GM23248 (cell line): ENCODE data around the gene RPL3. TPM values are rescaled to one million over a fixed set of nuclear protein-coding genes. Genes with fewer than 3 reads are reported as not detected.

Source experiments
- DNase-seq: peaks from one replicate; pipeline ENCODE4 v3.0.0-alpha.2; 2015
- H2AFZ ChIP-seq: fragments of 200-600 bp; sonication (generic); 2 replicates; pipeline ENCODE4 v1.6.1; 2016; ENCODE audit warnings: antibody characterized with exemption
- H3F3A ChIP-seq: fragments of 200-600 bp; sonication (generic); 2 replicates; pipeline ENCODE4 v1.6.1; 2016; ENCODE audit warnings: mild to moderate bottlenecking, antibody characterized with exemption, mixed run types; ENCODE audit not compliant: insufficient read depth
- H3K27ac ChIP-seq: fragments of 200-600 bp; sonication (generic); 2 replicates; pipeline ENCODE4 v1.5.1; 2016; ENCODE audit warnings: mild to moderate bottlenecking
- H3K27me3 ChIP-seq: fragments of 200-600 bp; sonication (generic); replicated peaks from 2 replicates; pipeline ENCODE4 v1.6.1; 2016; ENCODE audit warnings: mild to moderate bottlenecking; ENCODE audit not compliant: insufficient read depth
- H3K36me3 ChIP-seq: fragments of 200-600 bp; sonication (generic); 2 replicates; pipeline ENCODE4 v1.6.1; 2016; ENCODE audit warnings: low read depth, mild to moderate bottlenecking
- H3K4me1 ChIP-seq: fragments of 200-600 bp; sonication (generic); 2 replicates; pipeline ENCODE4 v1.6.1; 2016; ENCODE audit warnings: mild to moderate bottlenecking; ENCODE audit not compliant: insufficient read depth
- H3K4me2 ChIP-seq: fragments of 200-600 bp; sonication (generic); one replicate; pipeline ENCODE4 v1.6.1; 2016; ENCODE audit warnings: mild to moderate bottlenecking; ENCODE audit not compliant: unreplicated experiment
- H3K4me3 ChIP-seq: fragments of 200-600 bp; sonication (generic); 2 replicates; pipeline ENCODE4 v1.5.1; 2016; ENCODE audit warnings: mild to moderate bottlenecking
- H3K79me2 ChIP-seq: fragments of 200-600 bp; sonication (generic); 2 replicates; pipeline ENCODE4 v1.6.1; 2016; ENCODE audit warnings: mild to moderate bottlenecking; ENCODE audit not compliant: insufficient read depth
- H3K9ac ChIP-seq: fragments of 200-600 bp; sonication (generic); 2 replicates; pipeline ENCODE4 v1.6.1; 2016; ENCODE audit warnings: mild to moderate bottlenecking
- H3K9me2 ChIP-seq: fragments of 200-600 bp; sonication (generic); 2 replicates; pipeline ENCODE4 v1.6.1; 2016; ENCODE audit warnings: mixed run types, mild to moderate bottlenecking, moderate library complexity; ENCODE audit not compliant: insufficient read depth
- H3K9me3 ChIP-seq: fragments of 200-600 bp; sonication (generic); one replicate; pipeline ENCODE4 v1.6.1; 2017; ENCODE audit warnings: low read depth
- H4K20me1 ChIP-seq: fragments of 200-600 bp; sonication (generic); 2 replicates; pipeline ENCODE4 v1.6.0; 2016; ENCODE audit not compliant: insufficient read depth
- EZH2 ChIP-seq: fragments of 200-600 bp; sonication (generic); IDR thresholded peaks from 2 replicates; pipeline ENCODE4 v1.6.1; 2018; ENCODE audit warnings: antibody characterized with exemption, mild to moderate bottlenecking; ENCODE audit not compliant: insufficient read depth, poor library complexity, severe bottlenecking
- EZH2phosphoT487 ChIP-seq: fragments of 200-600 bp; sonication (generic); IDR thresholded peaks from 2 replicates; pipeline ENCODE4 v1.6.1; 2018; ENCODE audit warnings: antibody characterized with exemption, moderate library complexity, mild to moderate bottlenecking, low read depth; ENCODE audit not compliant: insufficient read depth
- WGBS, 2 experiments: methylation state at CpG; one replicate each; pipeline ENCODE4 v1.1.6; 2015 to 2017; ENCODE audit warnings: low lambda C conversion rate in 2 of 2, low coverage in 1 of 2; ENCODE audit errors: missing lambda C conversion rate in 2 of 2; 5-methylcytosine and 5-hydroxymethylcytosine counted together
- in situ Hi-C: fragments of 300-500 bp; cut with MboI; formaldehyde crosslinking; loops from 2 replicates; pipeline ENCODE4 v1.15.0; 2020
- polyA plus RNA-seq: library from polyadenylated mRNA; unstranded; fragments of >200 nt; fragmentation: Nextera tagmentation; extraction: Ambion mirVana; gene quantifications from 2 replicates; pipeline ENCODE4 v1.2.1, GENCODE V29; 2016
- total RNA-seq: library from RNA; depleted of rRNA; stranded (reverse); fragments of >200 nt; shearing (Covaris generic); gene quantifications from 2 replicates; pipeline ENCODE4 v1.2.3, GENCODE V29; 2014

The RPL3 gene
- total and polyA plus RNA-seq, 2 experiments from 2014 or later: 920 to 2,353 TPM

DNA sequence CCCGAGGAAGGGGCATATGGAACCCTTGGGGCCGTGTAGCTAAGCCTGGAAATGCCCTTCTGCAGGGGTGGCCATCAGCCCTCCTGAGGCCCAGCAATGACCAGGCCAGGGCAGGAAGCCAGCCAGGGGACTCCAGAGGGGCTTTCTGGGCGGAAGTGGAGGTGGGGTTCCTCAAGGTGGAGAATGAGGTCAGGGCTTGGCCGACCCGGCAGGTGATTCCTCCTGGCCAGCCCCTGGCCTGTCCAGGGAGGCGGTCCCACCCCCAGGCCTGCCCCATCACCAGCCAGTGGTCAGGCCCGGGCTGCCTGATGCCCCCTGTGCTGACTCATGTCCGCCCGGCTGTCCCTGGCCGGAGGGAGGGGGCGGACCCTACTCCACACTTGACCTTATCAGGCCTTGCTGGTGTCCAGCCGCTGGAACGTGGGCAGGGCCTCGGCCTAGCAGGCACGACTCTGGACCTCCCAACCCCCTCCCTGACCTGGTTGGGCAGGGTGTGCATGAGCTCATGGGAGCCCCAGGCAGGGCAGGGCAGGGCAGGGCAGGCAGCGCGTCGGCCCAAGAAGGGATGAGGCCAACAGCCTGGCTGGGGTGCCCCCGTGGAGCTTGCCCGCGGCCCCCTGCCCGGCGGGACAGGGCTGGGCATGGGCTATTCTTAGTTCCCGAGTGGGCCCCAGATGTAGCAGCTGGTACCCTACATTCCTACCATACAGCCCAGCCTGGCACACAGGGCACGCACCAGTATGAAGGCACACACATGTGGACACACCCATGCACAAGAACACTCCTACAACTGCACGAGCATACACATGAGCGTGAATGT is 35.9 kb downstream of the RPL3 start:
- H3K4me2 ChIP-seq: no peak overlapping the region
- 87 to 89% methylated on average over 23 of the region's 27 CpGs for WGBS, 2 experiments
- H2AFZ ChIP-seq: no peak overlapping the region

GRCh38 chr22:39282645-39283321 is 36.6 kb downstream of the RPL3 start:
- Histone ChIP-seq H3K4me3 (no peak overlapping the region), H3K4me2 (no peak overlapping the region), H3K27ac (no peak overlapping the region), H3F3A (no peaks in the 10 kb centered on the region), H3K9me2 (no peaks in the 10 kb centered on the region), H4K20me1 (no peaks in the 10 kb centered on the region), H3K9ac (no peak overlapping the region), H3K27me3 (no peaks in the 10 kb centered on the region), H3K4me1 (peaks cover 10% of the 10 kb centered on the region; the same call in 1 of the 2 replicates), H3K9me3 (no peaks in the 10 kb centered on the region), H3K79me2 (no peaks in the 10 kb centered on the region), H2AFZ (no peak overlapping the region), H3K36me3 (no peaks in the 10 kb centered on the region)
- no peak for TF ChIP-seq EZH2
- no peak for TF ChIP-seq EZH2phosphoT487
- no peak for DNase-seq
- in situ Hi-C loops: no loop called here
- 84 to 87% methylated on average over 9 of the region's 9 CpGs for WGBS, 2 experiments

More for the DNA sequence above, 35.9 kb downstream of the RPL3 start:
- Histone ChIP-seq H3K9ac (no peak overlapping the region), H3K79me2 (no peaks in the 10 kb centered on the region), H3K9me3 (no peaks in the 10 kb centered on the region), H4K20me1 (no peaks in the 10 kb centered on the region), H3K36me3 (no peaks in the 10 kb centered on the region), H3K4me1 (peaks cover 3% of the 10 kb centered on the region; the same call in 1 of the 2 replicates), H3K4me3 (no peak overlapping the region), H3K9me2 (no peaks in the 10 kb centered on the region), H3K27me3 (no peaks in the 10 kb centered on the region), H3K27ac (no peak overlapping the region), H3F3A (no peaks in the 10 kb centered on the region)
- DNase-seq: no peak
- in situ Hi-C loops: no loop called here
- TF ChIP-seq EZH2 (no peak), EZH2phosphoT487 (no peak)

- H3K4me2 ChIP-seq: no peak overlapping the region
- no peaks in the 10 kb centered on the region for H3K27me3 ChIP-seq
- TF ChIP-seq EZH2: no peak
- TF ChIP-seq EZH2phosphoT487: no peak
- no peak overlapping the region for H3K27ac ChIP-seq
- in situ Hi-C loops: no loop called here
- H3K4me1 ChIP-seq: peaks cover 14% of the 10 kb centered on the region; the same call in 1 of the 2 replicates
- H3K79me2 ChIP-seq: no peaks in the 10 kb centered on the region
- H3K36me3 ChIP-seq: no peaks in the 10 kb centered on the region
- H3K9me3 ChIP-seq: no peaks in the 10 kb centered on the region
- H3K4me3 ChIP-seq: no peak overlapping the region
- H3F3A ChIP-seq: peaks cover 6% of the 10 kb centered on the region; the same call in 1 of the 2 replicates
- no peak overlapping the region for H3K9ac ChIP-seq
- DNase-seq: no peak
- 84 to 89% methylated on average over 6 of the region's 6 CpGs for WGBS, 2 experiments
- H2AFZ ChIP-seq: no peak overlapping the region
- no peaks in the 10 kb centered on the region for H3K9me2 ChIP-seq
- H4K20me1 ChIP-seq: no peaks in the 10 kb centered on the region
Measured at GRCh38 chr22:39281126-39281525, 38.3 kb downstream of the RPL3 start.

DNA sequence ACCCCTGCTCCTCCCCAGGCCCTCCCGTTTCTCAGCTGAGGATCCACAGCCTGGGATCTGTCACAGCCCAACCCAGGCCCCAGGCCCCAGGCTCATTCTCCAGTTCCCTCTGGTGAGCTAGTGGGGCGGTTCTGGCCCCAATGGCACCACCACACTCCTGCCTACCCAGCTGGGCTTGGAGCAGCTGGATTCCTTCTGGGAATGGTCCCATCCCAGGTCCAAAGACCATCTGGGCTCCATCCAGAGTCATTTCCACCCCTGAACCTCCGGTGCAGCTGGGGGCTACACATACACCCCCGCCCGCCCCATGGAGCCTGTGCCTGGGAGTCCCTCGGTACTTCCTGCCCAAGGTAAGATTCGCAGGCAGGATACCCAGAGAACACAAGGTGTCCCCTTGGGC is 39.2 kb downstream of the RPL3 start:
- peaks cover 6% of the 10 kb centered on the region; the same call in 1 of the 2 replicates for H3F3A ChIP-seq
- no peak overlapping the region for H3K4me3 ChIP-seq
- TF ChIP-seq EZH2phosphoT487: no peak
- TF ChIP-seq EZH2: no peak
- no peaks in the 10 kb centered on the region for H3K27me3 ChIP-seq
- H3K9me3 ChIP-seq: no peaks in the 10 kb centered on the region
- no peaks in the 10 kb centered on the region for H4K20me1 ChIP-seq
- no peak overlapping the region for H3K9ac ChIP-seq
- H3K9me2 ChIP-seq: no peaks in the 10 kb centered on the region
- 85 to 89% methylated on average over 6 to 7 of the region's 7 CpGs for WGBS, 2 experiments
- peaks cover 14% of the 10 kb centered on the region; the same call in 1 of the 2 replicates for H3K4me1 ChIP-seq
- no peak for DNase-seq
- no peak overlapping the region for H2AFZ ChIP-seq
- no peak overlapping the region for H3K27ac ChIP-seq
- H3K36me3 ChIP-seq: no peaks in the 10 kb centered on the region
- in situ Hi-C loops: no loop called here
- H3K4me2 ChIP-seq: no peak overlapping the region
- H3K79me2 ChIP-seq: no peaks in the 10 kb centered on the region
